ENCODE results near the gene DDAH2.

Gene DDAH2

DNA sequence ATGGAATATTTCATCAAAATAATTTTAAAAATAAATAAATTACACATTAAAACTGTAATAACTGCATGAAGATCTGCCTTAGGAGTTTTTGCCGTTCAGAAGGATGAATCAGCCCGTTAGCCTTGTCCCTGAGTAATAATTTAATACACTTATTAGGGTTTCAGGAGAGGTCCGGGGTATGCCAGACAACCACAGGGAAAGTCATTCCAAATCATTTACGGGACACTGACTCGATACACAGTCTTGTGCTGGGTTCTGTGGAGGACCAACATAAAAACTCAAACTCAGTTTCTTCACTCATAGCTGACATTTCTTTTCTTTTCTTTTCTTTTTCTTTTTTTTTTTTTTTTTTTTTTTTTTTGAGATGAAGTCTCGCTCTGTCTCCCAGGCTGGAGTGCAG is 23.2 kb downstream of the DDAH2 start:
- no peak for DNase-seq
- TF ChIP-seq, protein P1, sequence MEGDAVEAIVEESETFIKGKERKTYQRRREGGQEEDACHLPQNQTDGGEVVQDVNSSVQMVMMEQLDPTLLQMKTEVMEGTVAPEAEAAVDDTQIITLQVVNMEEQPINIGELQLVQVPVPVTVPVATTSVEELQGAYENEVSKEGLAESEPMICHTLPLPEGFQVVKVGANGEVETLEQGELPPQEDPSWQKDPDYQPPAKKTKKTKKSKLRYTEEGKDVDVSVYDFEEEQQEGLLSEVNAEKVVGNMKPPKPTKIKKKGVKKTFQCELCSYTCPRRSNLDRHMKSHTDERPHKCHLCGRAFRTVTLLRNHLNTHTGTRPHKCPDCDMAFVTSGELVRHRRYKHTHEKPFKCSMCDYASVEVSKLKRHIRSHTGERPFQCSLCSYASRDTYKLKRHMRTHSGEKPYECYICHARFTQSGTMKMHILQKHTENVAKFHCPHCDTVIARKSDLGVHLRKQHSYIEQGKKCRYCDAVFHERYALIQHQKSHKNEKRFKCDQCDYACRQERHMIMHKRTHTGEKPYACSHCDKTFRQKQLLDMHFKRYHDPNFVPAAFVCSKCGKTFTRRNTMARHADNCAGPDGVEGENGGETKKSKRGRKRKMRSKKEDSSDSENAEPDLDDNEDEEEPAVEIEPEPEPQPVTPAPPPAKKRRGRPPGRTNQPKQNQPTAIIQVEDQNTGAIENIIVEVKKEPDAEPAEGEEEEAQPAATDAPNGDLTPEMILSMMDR (IDR thresholded peaks at IDR 0.05; ENCODE audit: low read depth, low read length, missing control alignments): no peak
- Histone ChIP-seq H3K27ac (no peak overlapping the region), H3K27me3 (replicated peaks) (no peaks in the 10 kb centered on the region), H3K4me3 (ENCODE audit: low read depth, low read length) (no peak overlapping the region), H3K36me3 (replicated peaks) (peaks cover under 1% of the 10 kb centered on the region)
- in situ Hi-C loops (cut with HindIII; ENCODE audit: low pct_ligation_motif_present, low sequenced_read_pairs): no loop called here

- peaks cover 4% of the 10 kb centered on the region for H3K36me3 ChIP-seq (replicated peaks)
- in situ Hi-C loops (cut with HindIII; ENCODE audit: low pct_ligation_motif_present, low sequenced_read_pairs): no loop called here
- peak; percentile 98 for DNase-seq
- no peaks in the 10 kb centered on the region for H3K27me3 ChIP-seq (replicated peaks)
- H3K4me3 ChIP-seq (ENCODE audit: low read depth, low read length): peak within 1 kb of the TSS; percentile 92
- H3K27ac ChIP-seq: peak within 1 kb of the TSS; percentile 84
- TF ChIP-seq, protein P1 (IDR thresholded peaks at IDR 0.05; ENCODE audit: low read depth, low read length, missing control alignments): peak; percentile 11
These were observed 26.0 kb downstream of the DDAH2 start, which contains the start of gene ABHD16A for GRCh38 chr6:31702819-31703716. Gene ABHD16A (minus strand): TSS chr6:31703324. CDS start chr6:31703281, 43 bp downstream.

GRCh38 chr6:31702405-31702818 is 26.7 kb downstream of the DDAH2 start:
- H3K4me3 ChIP-seq (ENCODE audit: low read depth, low read length): peak overlapping the region; percentile 92

DNA sequence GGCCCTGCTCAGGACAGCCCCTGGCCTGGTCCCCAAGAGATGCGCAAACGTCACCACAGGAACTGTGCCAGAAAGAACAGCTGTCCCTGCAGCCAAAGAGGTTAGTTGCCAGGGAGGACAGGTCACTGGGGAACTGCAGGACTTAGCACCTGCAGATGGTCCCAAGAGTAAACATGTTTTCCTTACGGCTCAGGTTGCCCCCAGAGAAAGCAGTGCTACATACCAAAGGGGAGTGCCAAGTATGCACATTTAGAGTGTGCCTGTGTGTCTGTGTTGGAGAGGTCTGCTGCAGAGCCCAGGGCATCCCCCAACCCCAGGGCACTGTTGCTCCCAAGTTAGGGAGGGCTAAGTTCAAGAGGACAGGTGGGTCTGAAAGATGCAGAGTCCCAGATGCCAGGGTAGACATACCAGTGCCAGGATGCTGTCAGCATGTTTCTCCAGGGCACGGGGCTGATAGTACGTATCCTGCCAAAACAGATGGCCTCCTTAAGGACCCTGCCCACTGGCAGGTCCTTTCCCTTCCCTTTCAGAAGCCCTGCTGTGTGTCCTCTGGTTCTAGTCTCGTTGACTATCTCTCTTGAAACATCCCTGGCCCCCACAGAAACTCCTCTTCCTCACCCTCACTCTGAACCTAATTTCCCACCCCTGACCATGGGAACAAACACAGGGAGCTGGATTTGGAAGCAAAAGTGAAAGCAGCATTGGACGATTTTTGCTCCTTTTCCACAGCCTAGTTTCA is 27.3 kb downstream of the DDAH2 start:
- in situ Hi-C loops (cut with HindIII; ENCODE audit: low pct_ligation_motif_present, low sequenced_read_pairs): no loop called here

More at GRCh38 chr6:31702405-31702818, 26.7 kb downstream of the DDAH2 start:
- H3K36me3 ChIP-seq (replicated peaks): peaks cover 7% of the 10 kb centered on the region
- H3K27ac ChIP-seq: peak overlapping the region; percentile 84
- DNase-seq: peak; percentile 13
- H3K27me3 ChIP-seq (replicated peaks): no peaks in the 10 kb centered on the region
- TF ChIP-seq, protein P1 (IDR thresholded peaks at IDR 0.05; ENCODE audit: low read depth, low read length, missing control alignments): no peak
- in situ Hi-C loops (cut with HindIII; ENCODE audit: low pct_ligation_motif_present, low sequenced_read_pairs): no loop called here

GRCh38 chr6:31700740-31701401 is 28.2 kb downstream of the DDAH2 start:
- Histone ChIP-seq H3K36me3 (replicated peaks) (peaks cover 7% of the 10 kb centered on the region), H3K4me3 (ENCODE audit: low read depth, low read length) (no peak overlapping the region), H3K27me3 (replicated peaks) (no peaks in the 10 kb centered on the region), H3K27ac (no peak overlapping the region)
- in situ Hi-C loops (cut with HindIII; ENCODE audit: low pct_ligation_motif_present, low sequenced_read_pairs): no loop called here
- TF ChIP-seq, protein P1 (IDR thresholded peaks at IDR 0.05; ENCODE audit: low read depth, low read length, missing control alignments): no peak
- no peak for DNase-seq

More for the DNA sequence above, 27.3 kb downstream of the DDAH2 start:
- Histone ChIP-seq H3K4me3 (ENCODE audit: low read depth, low read length) (peak overlapping the region; percentile 92), H3K27me3 (replicated peaks) (no peaks in the 10 kb centered on the region), H3K27ac (no peak overlapping the region), H3K36me3 (replicated peaks) (peaks cover 7% of the 10 kb centered on the region)
- TF ChIP-seq, protein P1 (IDR thresholded peaks at IDR 0.05; ENCODE audit: low read depth, low read length, missing control alignments): no peak
- peak; percentile 19 for DNase-seq
